Pons (tissue), 1 donor: ENCODE measurements around the gene ACTN4.

Experiments used
- DNase-seq: peaks from one replicate; pipeline ENCODE4 v3.0.0-alpha.2; 2016; ENCODE audit warnings: low spot score

ACTN4 gene

DNA sequence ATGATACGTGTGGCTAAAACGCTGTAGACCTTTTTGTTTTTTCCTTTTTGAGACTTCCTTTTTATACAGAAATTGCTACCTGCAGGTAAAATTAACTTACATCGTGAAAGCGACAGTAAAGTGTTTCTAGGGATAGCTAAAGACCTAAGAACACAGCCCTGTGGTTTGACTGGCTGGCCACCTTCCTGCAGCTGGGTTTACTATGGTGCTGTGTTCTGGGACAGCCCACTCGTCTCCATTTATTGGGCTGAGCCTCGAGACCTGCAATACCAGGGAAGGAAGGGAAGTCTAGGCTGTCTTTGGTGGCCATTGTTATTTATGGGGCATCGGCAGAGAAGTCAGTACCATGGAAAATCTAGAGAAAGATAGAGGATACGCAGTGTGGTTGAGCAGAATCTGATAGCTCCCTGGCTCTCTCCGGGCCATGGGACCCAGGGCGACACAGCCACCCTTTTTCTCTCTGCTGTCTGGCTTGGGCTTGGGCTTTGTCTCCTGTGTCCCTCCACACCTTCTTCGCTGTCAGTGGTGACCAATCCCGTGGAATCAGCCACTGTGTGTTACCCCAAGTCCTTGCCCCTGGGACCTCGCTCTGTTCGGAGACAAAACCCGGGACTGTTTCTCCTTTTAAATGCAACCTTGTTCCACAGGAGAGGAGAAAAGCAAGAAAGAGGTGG lies 30.9 kb downstream of the ACTN4 start:
- no peak for DNase-seq

- DNase-seq: no peak
These were observed 31.5 kb downstream of the ACTN4 start for GRCh38 chr19:38678891-38679494.

DNA sequence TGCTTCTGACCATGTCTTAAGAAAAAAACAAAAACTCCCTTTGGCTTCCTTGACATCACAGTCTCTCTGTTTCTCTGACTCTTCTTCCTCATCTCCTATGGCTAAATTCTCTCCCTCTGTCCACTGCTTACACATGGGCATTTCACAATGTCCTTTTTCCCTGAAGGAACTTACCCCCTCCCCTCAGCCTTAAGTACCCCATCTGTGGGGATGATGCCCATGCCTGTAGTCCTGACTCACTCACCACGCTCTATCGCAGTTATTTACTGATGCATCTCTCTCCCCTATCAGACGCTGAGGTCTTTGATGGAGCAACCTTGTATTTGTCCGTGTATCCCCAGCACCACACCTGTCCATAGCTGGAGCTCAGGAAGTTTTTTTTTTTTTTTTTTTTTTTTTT lies 32.4 kb downstream of the ACTN4 start:
- DNase-seq: no peak

- no peak for DNase-seq
These were observed 34.9 kb downstream of the ACTN4 start for GRCh38 chr19:38682195-38682867.

- no peak for DNase-seq
These were observed 35.5 kb downstream of the ACTN4 start for GRCh38 chr19:38682872-38683392.

GRCh38 chr19:38683393-38684077 lies 36.1 kb downstream of the ACTN4 start:
- DNase-seq: no peak

GRCh38 chr19:38684078-38684861 lies 36.8 kb downstream of the ACTN4 start:
- DNase-seq: no peak

DNA sequence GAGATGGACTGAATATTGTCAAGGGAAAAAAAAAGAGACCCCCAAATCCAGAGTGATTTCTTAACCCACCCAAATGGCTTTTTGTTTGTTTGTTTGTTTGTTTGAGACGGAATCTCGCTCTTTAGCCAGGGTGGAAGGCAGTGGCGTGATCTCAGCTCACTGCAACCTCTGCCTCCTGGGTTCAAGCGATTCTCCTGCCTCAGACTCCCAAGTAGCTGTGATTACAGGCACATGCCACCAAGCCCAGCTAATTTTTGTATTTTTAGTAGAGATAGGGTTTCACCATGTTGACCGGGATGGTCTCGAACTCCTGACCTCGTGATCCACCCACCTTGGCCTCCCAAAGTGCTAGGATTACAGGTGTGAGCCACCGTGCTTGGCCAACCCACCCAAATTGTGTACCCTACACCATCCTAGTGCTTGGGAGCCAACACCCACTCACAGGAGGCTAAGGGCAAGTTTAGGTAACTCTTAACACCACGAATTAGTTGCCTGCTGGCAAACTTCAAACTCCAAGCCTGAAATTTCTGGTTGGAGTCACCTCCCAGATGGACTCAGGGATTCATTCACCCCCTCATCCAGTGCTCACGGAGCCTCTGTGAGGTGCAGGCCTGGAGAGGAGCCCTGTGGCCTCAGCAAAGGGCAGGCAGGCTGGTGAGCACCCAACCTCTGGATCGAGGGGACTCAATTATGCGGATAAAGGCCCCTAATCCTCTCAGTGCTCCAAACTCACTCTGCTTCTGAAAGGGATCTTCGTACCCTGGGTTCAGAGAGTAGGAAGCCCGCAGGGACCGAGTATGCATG lies 37.6 kb downstream of the ACTN4 start:
- no peak for DNase-seq

DNA sequence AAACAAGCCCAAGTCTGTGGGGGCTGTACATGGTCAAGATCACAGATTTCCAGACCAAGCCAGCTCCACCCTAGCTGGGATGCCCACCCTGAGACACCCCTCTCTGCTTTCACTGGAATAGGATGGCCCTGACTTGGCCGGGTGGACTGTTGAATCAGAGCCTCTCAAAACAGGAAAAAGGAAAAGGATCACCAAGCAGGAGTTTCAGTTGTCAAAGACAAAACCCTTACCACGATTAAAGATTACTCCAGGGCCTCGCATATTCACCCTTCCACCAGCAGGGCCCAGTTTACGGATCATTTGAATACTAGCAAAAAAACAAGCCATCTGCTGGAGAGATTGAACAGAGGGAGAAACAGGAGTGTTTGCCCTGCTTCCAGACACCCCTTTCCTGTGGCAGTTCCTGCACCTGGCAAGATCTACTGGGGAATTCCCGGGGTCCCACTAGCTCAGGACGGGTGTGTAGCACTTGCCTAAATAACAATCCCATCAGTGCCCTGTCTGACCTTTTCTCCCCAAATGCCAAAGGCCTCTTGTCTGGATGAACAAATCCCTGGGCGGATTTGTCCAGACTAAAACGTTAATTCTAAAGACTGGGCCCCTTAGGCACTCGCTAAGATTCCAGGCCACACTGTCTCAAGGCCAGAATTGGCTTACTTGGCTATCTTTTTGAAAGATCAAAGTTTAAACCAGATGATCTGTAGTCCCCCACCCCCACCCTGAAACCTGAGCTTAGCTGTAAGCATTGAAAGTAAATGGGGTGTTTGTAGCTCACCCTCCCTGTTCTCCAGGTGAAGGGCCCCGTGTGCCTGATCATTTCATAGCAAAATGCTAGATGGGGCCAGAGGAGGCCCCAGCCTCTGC lies 38.4 kb downstream of the ACTN4 start:
- DNase-seq: no peak

- no peak for DNase-seq
These were observed 39.1 kb downstream of the ACTN4 start for GRCh38 chr19:38686530-38686888.

DNA sequence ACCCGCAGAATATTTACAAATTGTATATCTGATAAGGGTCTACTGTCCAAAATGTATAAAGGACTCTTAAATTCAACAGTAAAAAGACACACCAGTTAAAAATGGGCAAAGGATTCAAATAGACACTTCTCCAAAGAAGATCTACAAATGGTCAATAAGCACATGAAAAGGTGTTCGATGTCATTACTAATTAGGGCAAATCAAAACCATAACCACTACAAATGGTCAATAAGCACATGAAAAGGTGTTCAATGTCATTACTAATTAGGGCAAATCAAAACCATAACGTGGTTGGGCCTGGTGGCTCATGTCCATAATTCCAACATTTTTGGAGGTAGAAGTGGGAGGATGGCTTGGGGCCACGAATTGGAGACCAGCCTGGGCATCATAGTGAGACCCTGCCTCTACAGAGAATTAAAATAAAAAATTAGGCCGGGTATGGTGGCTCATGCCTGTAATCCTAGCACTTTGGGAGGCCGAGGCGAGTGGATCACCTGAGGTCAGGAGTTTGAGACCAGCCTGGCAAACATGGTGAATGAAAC lies 40.5 kb downstream of the ACTN4 start:
- DNase-seq: no peak

DNA sequence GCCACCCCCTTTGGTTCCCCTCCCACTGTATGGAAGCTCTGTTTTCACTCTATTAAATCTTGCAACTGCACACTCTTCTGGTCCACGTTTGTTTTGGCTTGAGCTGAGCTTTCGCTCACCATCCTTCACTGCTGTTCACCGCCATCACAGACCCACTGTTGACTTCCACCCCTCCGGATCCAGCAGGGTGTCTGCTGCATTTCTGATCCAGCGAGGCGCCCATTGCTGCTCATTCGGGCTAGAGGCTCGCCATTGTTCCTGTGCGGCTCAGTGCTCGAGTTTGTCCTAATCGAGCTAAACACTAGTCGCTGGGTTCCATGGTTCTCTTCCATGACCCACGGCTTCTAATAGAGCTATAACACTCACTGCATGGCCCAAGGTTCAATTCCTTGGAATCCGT lies 42.7 kb downstream of the ACTN4 start:
- no peak for DNase-seq

DNA sequence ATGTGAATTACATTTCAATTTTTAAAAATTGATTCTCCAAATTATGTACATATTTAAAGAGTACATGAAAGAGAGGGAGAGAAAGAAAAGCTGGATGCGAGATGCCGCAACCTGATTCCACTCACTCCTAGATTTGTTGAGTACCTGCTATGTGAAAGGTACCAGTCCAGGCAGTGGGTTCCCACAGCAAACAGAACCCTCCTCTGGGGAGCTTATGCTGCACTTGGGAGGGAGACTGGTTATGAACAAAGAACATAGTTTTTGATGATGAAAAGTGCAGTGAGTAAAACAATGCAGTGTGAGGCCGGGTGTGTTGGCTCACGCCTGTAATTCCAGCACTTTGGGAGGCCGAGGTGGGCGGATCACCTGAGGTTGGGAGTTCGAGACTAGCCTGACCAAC lies 43.4 kb downstream of the ACTN4 start:
- DNase-seq: no peak

DNA sequence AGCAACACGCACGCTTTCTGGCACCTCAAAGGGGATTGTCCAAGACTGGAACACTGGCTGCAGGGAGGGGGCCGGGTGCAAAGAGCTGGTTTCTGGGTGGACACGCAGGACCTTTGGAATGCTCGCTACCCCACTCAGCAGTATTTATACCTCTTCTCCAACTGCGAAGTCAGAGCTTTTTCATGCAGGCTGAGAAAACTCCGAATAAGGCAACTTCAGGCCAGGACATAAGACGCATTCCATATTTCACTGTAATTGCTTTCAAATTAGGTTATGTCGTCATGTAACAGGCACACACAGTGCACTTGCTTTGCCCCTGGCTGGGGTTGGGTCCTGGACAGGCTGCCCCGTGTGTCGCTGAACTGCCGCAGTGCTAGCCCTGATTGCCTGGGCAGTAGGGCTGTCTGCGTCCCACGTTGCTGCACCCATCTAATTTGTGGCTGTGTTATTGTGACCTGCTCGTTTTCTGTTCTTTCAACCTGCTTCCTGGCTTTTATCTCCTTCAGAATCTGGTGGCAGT lies 44.5 kb downstream of the ACTN4 start:
- DNase-seq: no peak

DNA sequence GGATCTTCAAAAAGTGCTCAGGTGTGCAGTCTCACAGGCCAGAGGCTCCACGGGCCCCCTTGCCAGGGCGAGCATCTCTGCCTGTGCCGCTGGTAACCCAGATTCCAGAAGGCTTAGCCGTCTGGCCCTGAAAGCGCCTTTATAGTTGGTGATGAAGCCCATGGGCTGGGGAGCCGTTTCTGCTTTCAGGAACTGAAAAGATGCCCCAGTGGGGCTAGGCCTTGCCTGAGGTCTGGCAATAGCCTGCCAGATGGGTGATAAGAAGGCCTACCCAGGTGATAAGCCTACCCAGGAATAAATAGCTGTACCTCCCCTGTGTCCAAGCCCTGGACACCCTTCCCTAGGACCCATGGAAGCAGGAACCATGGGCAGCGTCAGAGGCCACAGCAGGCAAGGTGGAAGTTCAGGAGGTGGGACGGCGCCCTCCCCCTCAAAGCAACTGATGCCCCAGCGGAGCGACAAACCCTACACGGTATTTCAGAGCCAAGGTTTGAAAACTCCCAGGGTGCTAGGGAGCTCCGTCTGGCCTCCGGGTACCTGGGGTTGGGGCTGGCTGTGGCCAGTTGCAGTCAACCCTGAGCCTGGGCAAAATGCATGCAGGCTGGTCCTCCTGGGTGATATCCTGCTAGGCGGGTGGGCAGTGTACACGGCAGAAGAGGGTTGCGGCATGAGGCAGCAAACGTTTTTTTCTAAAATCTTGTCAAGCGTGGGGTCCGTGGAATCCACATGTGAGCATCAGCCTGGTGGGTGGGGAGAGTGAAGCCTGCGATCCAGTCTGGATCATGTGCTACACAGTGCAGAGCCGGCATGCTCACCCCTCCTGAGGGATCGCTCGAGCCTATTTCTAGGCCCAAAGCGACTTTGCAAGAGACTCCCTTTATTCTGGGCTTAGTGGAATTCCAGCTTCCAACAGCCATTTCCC lies 45.3 kb downstream of the ACTN4 start:
- no peak for DNase-seq

DNA sequence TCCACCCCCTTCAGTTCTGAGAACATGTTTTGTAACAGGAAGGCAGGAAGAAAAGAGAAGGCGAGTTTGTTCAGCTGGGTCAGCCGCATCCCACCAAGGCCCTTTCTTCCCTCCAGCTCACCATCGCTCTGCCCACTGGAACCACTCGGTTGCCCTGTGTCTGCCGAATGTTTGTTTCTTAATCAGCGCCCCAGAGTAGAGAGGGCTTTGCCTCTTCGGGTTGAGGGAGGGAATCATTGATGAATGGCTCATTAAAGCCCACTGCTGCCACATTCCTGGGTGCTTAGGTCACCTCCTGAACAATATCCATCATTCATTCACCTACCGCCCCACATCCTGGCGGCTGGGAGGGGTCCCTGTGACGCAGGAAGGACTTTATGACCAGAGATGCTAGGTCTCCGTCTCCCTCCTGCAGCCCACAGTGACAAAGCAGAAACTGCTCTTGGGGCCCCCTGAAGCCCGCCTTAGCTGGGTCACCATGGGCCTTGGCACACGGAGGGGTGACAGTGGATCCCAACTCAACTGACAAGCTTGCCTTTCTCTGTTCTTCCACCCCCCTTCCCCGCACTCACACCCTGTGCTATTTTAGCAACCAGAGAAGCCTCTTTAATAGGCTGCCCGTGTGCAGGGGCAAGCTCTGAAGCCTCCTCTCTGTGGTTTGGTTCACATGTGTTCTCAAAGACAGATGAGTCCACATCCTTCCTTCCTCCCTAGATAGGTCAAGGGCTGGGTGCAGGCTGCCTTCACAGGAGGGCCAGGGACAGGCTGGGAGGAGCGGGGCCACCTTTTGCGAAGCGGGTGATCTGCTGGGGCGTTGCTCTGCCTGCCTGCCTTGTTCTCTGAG lies 46.2 kb downstream of the ACTN4 start:
- DNase-seq: no peak

GRCh38 chr19:38695317-38695683 lies 47.9 kb downstream of the ACTN4 start:
- DNase-seq: no peak
